K562 (cell line): ENCODE results near the gene MBD4. TPM values are rescaled to one million over a fixed set of nuclear protein-coding genes. Genes with fewer than 3 reads are reported as not detected.

Source experiments
- ATAC-seq: fragments of 200-7000 bp; cut with Tn5 transposase; 3 replicates; pipeline ENCODE4 v1.9.1; 2020; ENCODE audit warnings: moderate library complexity
- BruUV-seq: library from RNA; stranded (reverse); fragments of 400-500 nt; replicated peaks from 2 replicates; lab custom pipeline; 2021; lab: Mats Ljungman, UMichigan
- CTCF ChIA-PET: fragments of 300-600 bp; formaldehyde crosslinking; extraction: SDS; loops from one replicate; lab custom pipeline; 2021; ENCODE audit warnings: low intra/inter-chr PET ratio; lab: Yijun Ruan, JAX
- POLR2A ChIA-PET: fragments of 300-600, 350-650 bp; sonication (Branson Sonifier 250); formaldehyde crosslinking; extraction: SDS; loops from one replicate; lab custom pipeline; 2021; ENCODE audit warnings: antibody characterized with exemption, inconsistent platforms; lab: Yijun Ruan, JAX
- DNase-seq, 4 experiments: peaks; one replicate each; pipeline versions ENCODE4 v3.0.0 to v3.0.0-alpha.2; 2011 to 2018; ENCODE audit warnings: low spot score in 3 of 4, mixed read lengths in 3 of 4; ENCODE audit errors: extremely low read depth in 1 of 4
- FAIRE-seq: peaks from 2 replicates; lab custom pipeline; 2011; peaks lifted over from hg19 to GRCh38; lab: Jason Lieb, UNC
- H2AFZ ChIP-seq: 2 replicates; pipeline ENCODE4 v1.6.0; 2011; ENCODE audit warnings: low read depth, low read length, control low read depth, inconsistent platforms
- H3K27ac ChIP-seq: fragments of 200-600 bp; 3 replicates; pipeline ENCODE4 v1.8.0; 2011; ENCODE audit warnings: low read depth, mild to moderate bottlenecking, control low read depth, inconsistent platforms, low read length, moderate library complexity, mixed read lengths; ENCODE audit errors: extremely low read depth
- H3K27me3 ChIP-seq, 2 experiments: fragments of 300-600 bp in 1 of 2; 2 replicates in 1 of 2; 3 replicates in 1 of 2; pipeline versions ENCODE4 v1.6.0 to v1.8.0; 2011; ENCODE audit warnings: inconsistent platforms in 2 of 2, low read length in 2 of 2, mild to moderate bottlenecking in 1 of 2, mixed read lengths in 1 of 2, moderate library complexity in 1 of 2; ENCODE audit not compliant: control insufficient read depth in 2 of 2, insufficient read depth in 2 of 2
- H3K36me3 ChIP-seq: fragments of 300-600 bp; 3 replicates; pipeline ENCODE4 v1.8.0; 2011; ENCODE audit warnings: mild to moderate bottlenecking, low read length, inconsistent platforms; ENCODE audit not compliant: control insufficient read depth, insufficient read depth
- H3K4me1 ChIP-seq, 2 experiments: fragments of 200-600 bp in 1 of 2; replicated peaks in 1 of 2; 2 replicates in 1 of 2; 3 replicates in 1 of 2; pipeline versions ENCODE4 v1.5.1 to v1.8.0; 2011; ENCODE audit warnings: inconsistent platforms in 2 of 2, low read length in 2 of 2, mild to moderate bottlenecking in 1 of 2, mixed read lengths in 1 of 2, moderate library complexity in 1 of 2; ENCODE audit not compliant: control insufficient read depth in 2 of 2, insufficient read depth in 2 of 2
- H3K4me2 ChIP-seq: 2 replicates; pipeline ENCODE4 v1.6.1; 2011; ENCODE audit warnings: low read length, control low read depth, inconsistent platforms, mixed read lengths; ENCODE audit not compliant: insufficient read depth
- H3K4me3 ChIP-seq: fragments of 200-600 bp; sonication (generic), shearing (Covaris generic); 2 replicates; pipeline ENCODE4 v1.5.1; 2016; ENCODE audit warnings: control low read depth, inconsistent platforms
- H3K79me2 ChIP-seq: fragments of 200-600 bp; 3 replicates; pipeline ENCODE4 v1.8.0; 2011; ENCODE audit warnings: low read length, inconsistent platforms; ENCODE audit not compliant: control insufficient read depth, insufficient read depth
- H3K9ac ChIP-seq, 2 experiments: 2 replicates each; pipeline versions ENCODE4 v1.6.0 to v1.6.1; 2011; ENCODE audit warnings: low read depth in 2 of 2, low read length in 2 of 2, control low read depth in 1 of 2, inconsistent platforms in 1 of 2, mild to moderate bottlenecking in 1 of 2, mixed read lengths in 1 of 2; ENCODE audit not compliant: insufficient read depth in 1 of 2
- H3K9me1 ChIP-seq: one replicate; pipeline ENCODE4 v1.6.0; 2011; ENCODE audit warnings: inconsistent platforms, mild to moderate bottlenecking, low read length, moderate library complexity; ENCODE audit not compliant: control insufficient read depth, insufficient read depth
- H3K9me3 ChIP-seq: replicated peaks from 2 replicates; pipeline ENCODE4 v1.5.1; 2011; ENCODE audit warnings: low read depth, low read length, inconsistent platforms; ENCODE audit not compliant: control insufficient read depth, insufficient read depth
- H4K20me1 ChIP-seq: replicated peaks from 2 replicates; pipeline ENCODE4 v1.6.1; 2011; ENCODE audit warnings: low read length, inconsistent platforms, mixed read lengths; ENCODE audit not compliant: control insufficient read depth, insufficient read depth
- ARID2 ChIP-seq: fragments of 450-650 bp; IDR thresholded peaks from 2 replicates; pipeline ENCODE4 v1.6.1; 2017; ENCODE audit warnings: antibody characterized with exemption, mild to moderate bottlenecking
- DIDO1 ChIP-seq: fragments of 450-650 bp; IDR thresholded peaks from 2 replicates; pipeline ENCODE4 v1.6.1; 2016; ENCODE audit warnings: low read depth, missing biosample characterization, missing genetic modification characterization
- FOS ChIP-seq: IDR thresholded peaks from 3 replicates; pipeline ENCODE4 v1.6.1; 2011; ENCODE audit not compliant: insufficient read length; ENCODE audit errors: extremely low read depth
- FOXJ3 ChIP-seq: sonication (generic); formaldehyde crosslinking; IDR thresholded peaks from 2 replicates; pipeline ENCODE4 v1.4.0; 2020; ENCODE audit warnings: mild to moderate bottlenecking, missing genetic modification reagents
- PHTF2 ChIP-seq: fragments of 250-450 bp; sonication (Bioruptor Pico); IDR thresholded peaks from 2 replicates; pipeline ENCODE4 v1.5.0; 2021; ENCODE audit warnings: mild to moderate bottlenecking
- WGBS: fragments of 100-300 bp; shearing (Covaris generic); methylation state at CpG from one replicate; pipeline ENCODE4 v1.1.6; 2016; ENCODE audit warnings: low coverage, mixed read lengths; ENCODE audit not compliant: insufficient coverage; ENCODE audit errors: missing lambda C conversion rate; 5-methylcytosine and 5-hydroxymethylcytosine counted together
- in situ Hi-C: fragments of 300-500 bp; cut with MboI; formaldehyde crosslinking; loops from 4 replicates; pipeline ENCODE4 v1.15.0; 2018; ENCODE audit warnings: inconsistent platforms, mixed read lengths
- intact Hi-C: fragments of 100-400 bp; cut with micrococcal nuclease; formaldehyde crosslinking; loops from 2 replicates; pipeline ENCODE4 v1.14.2; 2022
- polyA plus RNA-seq, 8 experiments: library from polyadenylated mRNA; depleted of rRNA in 4 of 8; stranded (reverse) in 5 of 8; unstranded in 3 of 8; fragments of >200 nt; fragmentation: Nextera tagmentation in 2 of 8; fragmentation: Illumina TruSeq in 1 of 8; extraction: Ambion mirVana in 2 of 8; extraction: Trizol in 1 of 8; gene quantifications; 2 replicates each; pipeline versions ENCODE4 v1.2.1 to v1.2.3, GENCODE V29; 2011 to 2014; ENCODE audit warnings: inconsistent platforms in 1 of 8, missing spikeins in 1 of 8
- total RNA-seq, 7 experiments: library from RNA; depleted of rRNA in 6 of 7; stranded (reverse); fragments of >200 nt in 6 of 7; fragmentation: Illumina TruSeq in 2 of 7; extraction: Trizol in 2 of 7; gene quantifications; 2 replicates each; pipeline versions ENCODE4 v1.2.1 to v1.2.3, GENCODE V29; 2011 to 2021; ENCODE audit warnings: low replicate concordance in 1 of 7
- TF ChIP-seq, protein P1 (sequence below): sonication (generic); formaldehyde crosslinking; IDR thresholded peaks from 2 replicates; pipeline ENCODE4 v1.8.1; 2023; ENCODE audit warnings: mild to moderate bottlenecking, missing genetic modification reagents

The MBD4 gene
- total and polyA plus RNA-seq, 9 of the 15 experiments (the other 6 are each of a cell fraction or from before 2014, with no cell fraction given), result 13.3 to 63.9 (median 39.0) TPM

GRCh38 chr3:129402210-129402609 lies 37.5 kb downstream of the MBD4 start:
- no peaks in the 10 kb centered on the region for H3K9me1 ChIP-seq
- TF ChIP-seq FOS, result no peak
- TF ChIP-seq PHTF2 (CRISPR knock-in tag), result no peak
- no peak for TF ChIP-seq DIDO1
- no peak for TF ChIP-seq ARID2
- TF ChIP-seq, protein P1, sequence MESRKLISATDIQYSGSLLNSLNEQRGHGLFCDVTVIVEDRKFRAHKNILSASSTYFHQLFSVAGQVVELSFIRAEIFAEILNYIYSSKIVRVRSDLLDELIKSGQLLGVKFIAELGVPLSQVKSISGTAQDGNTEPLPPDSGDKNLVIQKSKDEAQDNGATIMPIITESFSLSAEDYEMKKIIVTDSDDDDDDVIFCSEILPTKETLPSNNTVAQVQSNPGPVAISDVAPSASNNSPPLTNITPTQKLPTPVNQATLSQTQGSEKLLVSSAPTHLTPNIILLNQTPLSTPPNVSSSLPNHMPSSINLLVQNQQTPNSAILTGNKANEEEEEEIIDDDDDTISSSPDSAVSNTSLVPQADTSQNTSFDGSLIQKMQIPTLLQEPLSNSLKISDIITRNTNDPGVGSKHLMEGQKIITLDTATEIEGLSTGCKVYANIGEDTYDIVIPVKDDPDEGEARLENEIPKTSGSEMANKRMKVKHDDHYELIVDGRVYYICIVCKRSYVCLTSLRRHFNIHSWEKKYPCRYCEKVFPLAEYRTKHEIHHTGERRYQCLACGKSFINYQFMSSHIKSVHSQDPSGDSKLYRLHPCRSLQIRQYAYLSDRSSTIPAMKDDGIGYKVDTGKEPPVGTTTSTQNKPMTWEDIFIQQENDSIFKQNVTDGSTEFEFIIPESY (CRISPR knock-in tag), result no peak
- no peak for TF ChIP-seq FOXJ3
- no peaks in the 10 kb centered on the region for H3K27me3 ChIP-seq
- H3K4me2 ChIP-seq, result no peak overlapping the region
- in situ Hi-C loops (no loop called here), intact Hi-C loops (no loop called here)
- 47% methylated on average over 5 of the region's 7 CpGs for WGBS
- no peaks in the 10 kb centered on the region for H4K20me1 ChIP-seq
- POLR2A ChIA-PET, result interaction anchor here (3.3 kb wide), 1 partner anchor 12 kb away, joined by 21 read pairs; no protein-coding TSS in a partner anchor
- FAIRE-seq (no peak), ATAC-seq (no peak), DNase-seq (no peak)
- peaks cover 0 to 7% of the 10 kb centered on the region in 2 experiments; a peak in 4 of 5 replicates for H3K4me1 ChIP-seq
- no peak overlapping the region for H3K27ac ChIP-seq
- CTCF ChIA-PET, result no interaction called here
- H3K4me3 ChIP-seq, result no peak overlapping the region
- peaks cover 4% of the 10 kb centered on the region for H3K36me3 ChIP-seq
- H3K9ac ChIP-seq, result no peak overlapping the region; a peak in 1 of 4 replicates
- BruUV-seq, result no TSS peak
- peaks cover 21% of the 10 kb centered on the region for H3K79me2 ChIP-seq
- H3K9me3 ChIP-seq, result no peaks in the 10 kb centered on the region
- no peak overlapping the region for H2AFZ ChIP-seq
